Cardiac septum (tissue), 1 donor: ENCODE measurements around the gene NETO1. TPM values are rescaled to one million over a fixed set of nuclear protein-coding genes. Genes with fewer than 3 reads are reported as not detected.

Experiments used
- DNase-seq: peaks from one replicate; pipeline ENCODE4 v3.0.0-alpha.2; 2020; ENCODE audit warnings: low spot score
- intact Hi-C: fragments of 100-400 bp; cut with DNase I; formaldehyde crosslinking; loops from one replicate; pipeline ENCODE4 v1.14.0; 2022
- microRNA-seq: library from miRNA; unstranded; fragments of <30 nt; microRNA quantifications from one replicate; pipeline ENCODE4 v1.2.0, GENCODE V29; 2020
- total RNA-seq: library from RNA; stranded (reverse); fragmentation: NEBNext Ultra II Directional; extraction: Animal tissue kit (Norgen Biotek cat#: 25700); gene quantifications from one replicate; pipeline ENCODE4 v1.2.1, GENCODE V29; 2021
- donor health status: DM: no; HTN: no; CAD: no.

Gene NETO1
- total RNA-seq, 1 donor from 2014 or later = 0.83 TPM

GRCh38 chr18:72762515-72763122, 105.2 kb downstream of the NETO1 start:
- intact Hi-C loops = no loop called here
- DNase-seq = no peak

- DNase-seq = no peak
- intact Hi-C loops = no loop called here
These were observed 115.6 kb downstream of the NETO1 start for GRCh38 chr18:72752220-72752619.

- DNase-seq = no peak
- intact Hi-C loops = no loop called here
These were observed 125.8 kb downstream of the NETO1 start for GRCh38 chr18:72742002-72742401.

- intact Hi-C loops = no loop called here
These were observed 129.7 kb downstream of the NETO1 start for GRCh38 chr18:72738136-72738535.

DNA sequence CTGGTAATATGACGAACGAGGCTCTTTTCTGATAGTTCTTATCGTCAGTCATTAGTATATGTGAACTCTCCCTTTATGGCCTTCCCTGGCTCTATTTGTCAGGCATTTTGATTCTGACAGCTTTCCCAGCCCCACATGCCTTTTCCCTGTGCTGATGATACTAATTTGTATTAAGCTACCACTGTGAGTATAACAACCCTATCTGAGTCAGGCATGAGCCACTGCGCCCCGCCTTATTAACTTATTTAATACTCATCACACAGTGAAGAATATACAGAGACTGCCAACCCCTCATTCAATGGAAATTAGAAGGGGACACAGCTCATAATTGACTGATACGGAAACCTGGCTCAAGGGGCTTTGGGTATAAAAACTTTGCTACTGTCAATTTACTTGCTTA, 140.0 kb downstream of the NETO1 start:
- intact Hi-C loops = no loop called here
- no peak for DNase-seq

More at GRCh38 chr18:72738136-72738535, 129.7 kb downstream of the NETO1 start:
- no peak for DNase-seq

- intact Hi-C loops = no loop called here
- no peak for DNase-seq
These were observed 140.6 kb downstream of the NETO1 start for GRCh38 chr18:72727038-72727655.

GRCh38 chr18:72726201-72726600, 141.6 kb downstream of the NETO1 start:
- intact Hi-C loops = no loop called here
- DNase-seq = no peak

GRCh38 chr18:72721330-72721729, 146.5 kb downstream of the NETO1 start:
- no peak for DNase-seq
- intact Hi-C loops = no loop called here

DNA sequence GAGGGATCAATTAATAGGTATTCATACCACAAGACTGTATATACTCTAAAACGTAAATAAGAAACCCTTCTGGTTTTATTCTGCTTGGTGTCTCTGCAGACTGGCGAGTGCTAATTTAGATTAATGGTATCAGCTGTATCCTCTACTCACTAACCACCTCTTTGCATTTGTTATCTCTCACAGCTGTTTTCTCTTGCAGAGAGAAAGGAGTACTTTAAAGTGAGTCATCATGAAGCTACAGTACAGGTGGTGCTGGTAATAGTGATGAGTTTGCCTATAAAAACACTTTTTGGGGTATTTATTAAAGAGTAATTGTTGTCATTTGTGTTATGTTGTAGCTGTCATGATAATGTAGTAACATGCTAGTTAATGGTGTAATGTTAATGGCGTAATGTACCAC, 147.7 kb downstream of the NETO1 start:
- intact Hi-C loops = no loop called here

GRCh38 chr18:72704202-72704601, 163.6 kb downstream of the NETO1 start:
- no peak for DNase-seq
- intact Hi-C loops = no loop called here

More for the DNA sequence above, 147.7 kb downstream of the NETO1 start:
- DNase-seq = no peak

GRCh38 chr18:72700961-72701710, 166.7 kb downstream of the NETO1 start:
- intact Hi-C loops = no loop called here
- no peak for DNase-seq

DNA sequence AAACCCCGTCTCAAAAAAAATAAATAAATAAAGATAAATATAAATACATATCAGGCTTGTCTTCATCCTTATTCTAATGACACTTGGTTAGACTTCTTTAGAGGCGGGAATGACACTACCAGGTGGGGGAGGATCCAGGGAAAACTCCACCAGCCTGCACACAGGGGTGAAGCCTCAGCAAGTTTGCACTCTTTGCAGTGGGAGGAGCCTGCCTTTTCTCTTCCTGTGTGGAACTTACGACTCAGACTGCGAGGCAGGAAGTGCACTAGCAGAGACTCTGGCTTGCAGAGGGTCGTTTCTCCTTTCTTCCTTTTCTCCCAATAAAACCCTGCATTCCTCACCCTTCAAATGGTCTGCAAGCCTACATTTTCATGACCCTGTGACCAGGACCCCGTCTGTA, 170.1 kb downstream of the NETO1 start:
- intact Hi-C loops = no loop called here

DNA sequence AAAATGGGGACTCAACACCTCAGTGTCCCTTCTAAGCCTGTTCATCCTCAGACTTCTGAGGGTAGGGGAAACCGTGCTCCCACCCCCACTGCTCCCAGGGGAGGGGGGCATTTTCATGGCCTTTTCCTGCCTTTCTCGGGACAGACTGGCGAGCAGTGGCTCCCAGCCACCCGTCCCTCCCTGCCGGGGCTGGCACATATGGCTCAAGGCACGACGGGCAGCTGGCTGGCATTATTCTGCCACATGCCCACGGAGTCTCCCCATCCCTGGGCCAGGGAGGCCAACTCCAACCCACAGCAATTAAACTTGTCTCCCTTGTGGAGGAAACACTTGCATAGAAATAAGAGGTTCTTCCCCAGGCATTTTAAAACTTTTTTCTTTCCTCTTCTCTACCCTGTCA, 175.2 kb downstream of the NETO1 start:
- DNase-seq = no peak
- intact Hi-C loops = no loop called here

More for the DNA sequence above, 170.1 kb downstream of the NETO1 start:
- no peak for DNase-seq

Small RNA genes within 50 kb of the gene (microRNA-seq; reads per million reads assigned to microRNA genes)
- not detected for gene MIR548AV
